Muscle layer of colon (tissue), 2 donors: ENCODE measurements around the gene FUT4.

Experiments
- H3K27ac ChIP-seq: one replicate; pipeline ENCODE4 v1.7.0; 2013; ENCODE audit warnings: low read depth, mild to moderate bottlenecking, low read length, moderate library complexity
- H3K27me3 ChIP-seq, 2 donors: one replicate each; pipeline ENCODE4 v1.7.0; 2013; ENCODE audit warnings: low read length in 2 of 2, mild to moderate bottlenecking in 2 of 2; ENCODE audit not compliant: insufficient read depth in 2 of 2, control insufficient read depth in 1 of 2
- H3K36me3 ChIP-seq: one replicate; pipeline ENCODE4 v1.7.0; 2013; ENCODE audit warnings: mild to moderate bottlenecking, low read length; ENCODE audit not compliant: insufficient read depth
- H3K4me1 ChIP-seq: one replicate; pipeline ENCODE4 v1.7.0; 2013; ENCODE audit warnings: mild to moderate bottlenecking, low read length; ENCODE audit not compliant: insufficient read depth
- H3K4me3 ChIP-seq, 2 donors: one replicate each; pipeline ENCODE4 v1.7.0; 2013; ENCODE audit warnings: low read length in 2 of 2, low read depth in 1 of 2, mild to moderate bottlenecking in 1 of 2, moderate library complexity in 1 of 2
- H3K9ac ChIP-seq: one replicate; pipeline ENCODE4 v1.7.0; 2013; ENCODE audit warnings: low read length
- H3K9me3 ChIP-seq: one replicate; pipeline ENCODE4 v1.7.0; 2013; ENCODE audit warnings: mild to moderate bottlenecking, low read length
- donor health status: abdominal sarcoma.
- donor health status: Adenocarcinoma of cecum.

The FUT4 gene

GRCh38 chr11:94590352-94591041, 46.8 kb downstream of the FUT4 start:
- H3K27ac ChIP-seq: no peak overlapping the region
- no peaks in the 10 kb centered on the region for H3K9me3 ChIP-seq
- no peak overlapping the region for H3K4me3 ChIP-seq
- no peaks in the 10 kb centered on the region for H3K4me1 ChIP-seq
- no peaks in the 10 kb centered on the region for H3K27me3 ChIP-seq
- no peak overlapping the region for H3K9ac ChIP-seq
- H3K36me3 ChIP-seq: peaks cover 10% of the 10 kb centered on the region

- Histone ChIP-seq H3K27ac (no peak overlapping the region), H3K9ac (no peak overlapping the region), H3K4me3 (no peak overlapping the region), H3K9me3 (no peaks in the 10 kb centered on the region), H3K4me1 (no peaks in the 10 kb centered on the region), H3K27me3 (no peaks in the 10 kb centered on the region), H3K36me3 (peaks cover 10% of the 10 kb centered on the region)
Measured at GRCh38 chr11:94593030-94593429, 49.3 kb downstream of the FUT4 start.

GRCh38 chr11:94595076-94595475, 51.4 kb downstream of the FUT4 start:
- H3K4me1 ChIP-seq: no peaks in the 10 kb centered on the region
- peaks cover 1% of the 10 kb centered on the region for H3K36me3 ChIP-seq

GRCh38 chr11:94597896-94598295, 54.2 kb downstream of the FUT4 start:
- no peak overlapping the region for H3K4me3 ChIP-seq
- H3K27me3 ChIP-seq: no peaks in the 10 kb centered on the region
- no peaks in the 10 kb centered on the region for H3K9me3 ChIP-seq
- no peak overlapping the region for H3K27ac ChIP-seq
- H3K4me1 ChIP-seq: no peaks in the 10 kb centered on the region
- H3K9ac ChIP-seq: no peak overlapping the region
- H3K36me3 ChIP-seq: no peaks in the 10 kb centered on the region

More at GRCh38 chr11:94595076-94595475, 51.4 kb downstream of the FUT4 start:
- Histone ChIP-seq H3K27me3 (no peaks in the 10 kb centered on the region), H3K27ac (no peak overlapping the region), H3K9me3 (no peaks in the 10 kb centered on the region), H3K9ac (no peak overlapping the region), H3K4me3 (no peak overlapping the region)
